AG10803 (cell line): Measurements from ENCODE around the gene TGDS.

Experiments used
- DNase-seq: peaks from one replicate; pipeline ENCODE4 v3.0.0; 2010; ENCODE audit warnings: low read depth
- H3K4me3 ChIP-seq: 2 replicates; pipeline ENCODE4 v1.5.1; 2011; ENCODE audit warnings: mild to moderate bottlenecking, low read length, control low read depth
- TF ChIP-seq, protein P1 (sequence below): conservative IDR thresholded peaks from 2 replicates; pipeline ENCODE4 v1.5.1; 2011; ENCODE audit warnings: mild to moderate bottlenecking, low read length, control low read depth, inconsistent platforms

Gene TGDS

GRCh38 chr13:94630858-94631257 is 34.9 kb upstream of the TGDS start:
- DNase-seq, result no peak
- TF ChIP-seq, protein P1, sequence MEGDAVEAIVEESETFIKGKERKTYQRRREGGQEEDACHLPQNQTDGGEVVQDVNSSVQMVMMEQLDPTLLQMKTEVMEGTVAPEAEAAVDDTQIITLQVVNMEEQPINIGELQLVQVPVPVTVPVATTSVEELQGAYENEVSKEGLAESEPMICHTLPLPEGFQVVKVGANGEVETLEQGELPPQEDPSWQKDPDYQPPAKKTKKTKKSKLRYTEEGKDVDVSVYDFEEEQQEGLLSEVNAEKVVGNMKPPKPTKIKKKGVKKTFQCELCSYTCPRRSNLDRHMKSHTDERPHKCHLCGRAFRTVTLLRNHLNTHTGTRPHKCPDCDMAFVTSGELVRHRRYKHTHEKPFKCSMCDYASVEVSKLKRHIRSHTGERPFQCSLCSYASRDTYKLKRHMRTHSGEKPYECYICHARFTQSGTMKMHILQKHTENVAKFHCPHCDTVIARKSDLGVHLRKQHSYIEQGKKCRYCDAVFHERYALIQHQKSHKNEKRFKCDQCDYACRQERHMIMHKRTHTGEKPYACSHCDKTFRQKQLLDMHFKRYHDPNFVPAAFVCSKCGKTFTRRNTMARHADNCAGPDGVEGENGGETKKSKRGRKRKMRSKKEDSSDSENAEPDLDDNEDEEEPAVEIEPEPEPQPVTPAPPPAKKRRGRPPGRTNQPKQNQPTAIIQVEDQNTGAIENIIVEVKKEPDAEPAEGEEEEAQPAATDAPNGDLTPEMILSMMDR, result no peak

DNA sequence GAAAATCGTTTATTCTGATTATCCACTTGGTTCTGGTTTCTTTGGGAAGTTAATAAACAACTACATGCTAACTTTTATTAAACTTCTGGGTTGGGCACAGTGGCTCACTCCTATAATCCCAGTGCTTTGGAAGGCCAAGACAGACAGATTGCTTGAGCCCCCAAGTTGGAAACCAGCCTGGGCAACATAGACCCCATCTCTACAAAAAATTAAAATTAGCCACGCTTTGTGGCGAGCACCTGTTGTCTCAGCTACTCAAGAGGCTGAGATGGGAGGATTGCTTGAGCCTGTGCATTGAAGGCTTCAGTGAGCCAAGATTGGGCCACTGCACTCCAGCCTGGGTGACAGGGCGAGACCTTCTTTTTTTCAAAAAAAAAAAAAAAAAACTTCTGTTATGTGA is 27.4 kb upstream of the TGDS start:
- H3K4me3 ChIP-seq, result no peak overlapping the region
- TF ChIP-seq, protein P1, result no peak
- DNase-seq, result no peak

More at GRCh38 chr13:94630858-94631257, 34.9 kb upstream of the TGDS start:
- no peak overlapping the region for H3K4me3 ChIP-seq

GRCh38 chr13:94622344-94622743 is 26.4 kb upstream of the TGDS start:
- no peak overlapping the region for H3K4me3 ChIP-seq
- no peak for DNase-seq
- TF ChIP-seq, protein P1, result no peak

DNA sequence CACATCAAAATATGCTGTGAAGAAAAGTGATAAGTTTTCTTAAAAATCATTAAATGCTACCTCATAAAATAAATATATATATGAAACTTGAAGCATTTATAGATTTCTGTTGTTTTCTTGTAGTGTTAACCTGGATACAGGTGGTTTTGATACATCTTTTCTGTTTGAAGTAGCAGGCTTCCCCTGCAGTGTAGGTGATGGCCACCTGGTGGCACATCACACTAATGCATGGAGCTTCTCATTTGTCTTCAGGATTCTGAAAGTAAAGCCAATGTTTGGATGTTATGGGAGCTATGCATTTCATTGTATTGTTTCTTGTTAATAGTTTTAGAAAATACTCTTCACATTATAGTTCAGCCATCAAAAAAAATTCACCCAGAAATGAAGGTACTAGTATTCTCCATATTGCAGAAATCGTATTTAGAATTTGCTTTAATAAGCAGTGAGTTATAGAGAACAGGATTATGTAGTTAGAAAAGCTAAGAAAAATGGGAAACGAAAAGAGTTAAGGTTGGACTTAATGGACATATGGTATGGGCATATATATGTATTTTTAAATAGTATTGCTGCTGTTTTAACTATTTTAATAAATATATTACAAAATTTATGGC is 24.4 kb upstream of the TGDS start:
- DNase-seq, result peak; percentile 24
- no peak overlapping the region for H3K4me3 ChIP-seq
- TF ChIP-seq, protein P1, result peak; percentile 67

DNA sequence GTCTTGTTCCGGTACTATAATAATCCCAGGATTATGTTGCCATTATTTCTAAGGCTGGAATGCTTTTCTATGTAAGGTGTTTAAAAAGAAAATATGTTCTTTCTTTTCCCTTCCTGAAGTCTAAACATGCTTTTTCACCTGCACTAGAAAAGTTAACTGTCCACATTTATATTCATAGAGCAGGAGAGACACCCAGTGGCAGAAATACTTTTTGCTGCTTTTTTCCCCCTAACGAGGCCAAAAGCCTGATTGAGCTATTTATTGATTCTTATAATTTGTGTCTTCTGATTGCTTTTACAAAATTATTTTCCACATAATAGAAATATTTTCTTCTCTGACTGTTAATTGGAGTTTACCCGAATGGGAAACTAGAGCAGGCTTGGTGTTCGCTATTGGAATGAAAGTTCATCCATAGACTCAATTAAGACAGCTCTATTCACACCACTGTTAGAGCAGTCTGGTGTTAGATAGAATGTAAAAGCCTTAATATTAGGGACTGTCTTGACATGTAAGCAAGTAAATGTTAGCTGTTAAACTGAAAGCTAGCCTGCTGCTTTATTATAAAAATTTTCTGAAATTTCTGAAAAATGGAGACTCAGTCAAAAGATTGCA is 21.5 kb upstream of the TGDS start:
- TF ChIP-seq, protein P1, result peak; percentile 62
- no peak overlapping the region for H3K4me3 ChIP-seq
- DNase-seq, result peak; percentile 13

DNA sequence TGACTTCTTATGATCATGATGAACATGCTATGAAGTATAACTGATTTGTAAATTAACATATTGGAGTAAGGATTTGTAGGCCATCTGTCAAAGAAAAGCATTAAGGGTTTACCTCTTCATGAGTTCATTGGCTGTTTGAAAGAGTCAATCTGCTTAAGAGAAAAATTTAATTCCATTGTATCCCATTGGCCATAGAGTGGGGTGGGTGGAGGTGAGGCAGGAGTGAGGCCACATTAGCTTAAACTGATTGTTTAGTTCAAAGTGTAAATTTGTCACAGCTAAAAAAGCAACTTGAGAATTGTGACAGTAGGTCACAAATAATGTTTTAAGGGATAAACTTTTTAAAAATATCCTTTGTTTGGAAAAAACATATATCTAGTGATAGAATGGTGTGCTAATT is 17.1 kb upstream of the TGDS start:
- no peak for DNase-seq
- no peak overlapping the region for H3K4me3 ChIP-seq
- TF ChIP-seq, protein P1, result no peak

- H3K4me3 ChIP-seq, result no peak overlapping the region
- no peak for DNase-seq
- TF ChIP-seq, protein P1, result no peak
Measured at GRCh38 chr13:94612050-94612449, 16.1 kb upstream of the TGDS start.
